ENCODE results near the gene PAXX. TPM values are rescaled to one million over a fixed set of nuclear protein-coding genes. Genes with fewer than 3 reads are reported as not detected.

Gene PAXX
- total RNA-seq, 1 experiment from 2014 or later: 44.1 TPM

DNA sequence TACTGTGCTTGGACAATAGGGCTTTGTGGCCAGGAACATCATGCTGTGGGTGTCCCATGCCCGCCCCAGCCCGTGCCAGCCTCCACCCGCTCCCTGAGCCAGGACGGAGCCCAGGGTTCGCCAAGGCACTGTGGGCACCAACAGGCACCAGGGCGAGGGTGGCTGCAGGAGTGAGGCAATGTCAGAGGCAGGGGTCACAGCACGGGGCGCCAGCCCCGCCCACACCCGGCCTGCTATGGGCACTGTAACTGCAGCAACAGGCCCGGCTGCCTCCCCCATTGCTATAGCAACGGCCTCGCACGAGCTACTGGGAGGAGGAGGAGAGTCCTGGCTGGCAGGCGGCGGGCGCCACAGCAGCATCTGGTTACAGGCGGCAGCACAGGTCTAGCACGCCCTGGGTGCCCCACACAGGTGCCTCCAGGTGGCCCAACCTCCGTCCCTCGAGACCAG lies 33.3 kb downstream of the PAXX start:
- peaks cover 2% of the 10 kb centered on the region; the same call in 1 of the 2 replicates for H3K4me1 Mint-ChIP-seq
- ChIA-PET POLR2A (interaction anchor here (0.6 kb wide), 2 partner anchors 80 to 111 kb away, joined by 3 read pairs; partner anchors contain the start of gene C8G), CTCF (interaction anchor here (1.0 to 3.8 kb wide), 8 partner anchors 10 to 78 kb away, joined by 3 to 38 read pairs (median 6); partner anchors contain the start of gene ENTPD2)
- no peaks in the 10 kb centered on the region for H3K9me3 Mint-ChIP-seq
- no peak overlapping the region for H3K4me3 Mint-ChIP-seq
- ATAC-seq (no peak), DNase-seq (ENCODE audit: low spot score) (no peak)
- H3K27ac Mint-ChIP-seq: no peak overlapping the region
- TF ChIP-seq SP1 (CRISPR knock-in tag; conservative IDR thresholded peaks at IDR 0.05): no peak
- no peak for TF ChIP-seq ZNF263 (CRISPR knock-in tag; IDR thresholded peaks at IDR 0.05; ENCODE audit: low read depth)
- no peak for TF ChIP-seq FOXK1 (CRISPR knock-in tag; IDR thresholded peaks at IDR 0.05)
- no peak for TF ChIP-seq ELF4 (CRISPR knock-in tag; IDR thresholded peaks at IDR 0.05; ENCODE audit: low read depth)
- no peak for TF ChIP-seq KAT7 (CRISPR knock-in tag; IDR thresholded peaks at IDR 0.05; ENCODE audit: borderline replicate concordance)
- no peak for TF ChIP-seq NR2C2 (CRISPR knock-in tag; IDR thresholded peaks at IDR 0.05)
- peaks cover 17% of the 10 kb centered on the region for H3K27me3 Mint-ChIP-seq (ENCODE audit: low read depth)
- no peaks in the 10 kb centered on the region for H3K36me3 Mint-ChIP-seq

DNA sequence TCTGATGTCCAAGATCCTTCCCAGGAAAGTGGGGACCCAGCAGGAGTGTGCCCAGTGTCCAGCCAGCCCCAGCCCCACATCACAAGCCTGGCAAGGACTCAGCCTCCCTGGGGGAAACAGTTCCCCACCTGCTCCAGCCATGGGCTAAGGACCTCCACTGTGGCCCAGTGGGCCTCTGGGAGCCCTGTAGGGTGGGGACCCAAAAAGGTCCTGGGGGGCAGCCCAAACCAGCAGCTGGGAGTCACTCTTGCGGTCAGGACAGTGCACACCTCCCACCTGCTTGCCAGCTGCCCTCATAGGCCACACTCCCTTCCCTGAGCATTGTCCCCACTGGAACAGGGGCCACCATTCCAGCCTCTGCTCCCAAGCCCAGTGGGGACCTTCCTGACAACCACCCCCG lies 34.2 kb downstream of the PAXX start:
- ChIA-PET CTCF (interaction anchor here (1.4 to 3.8 kb wide), 8 partner anchors 9 to 60 kb away, joined by 3 to 38 read pairs (median 6); partner anchors contain the start of genes MAN1B1 and NPDC1), POLR2A (no interaction called here)
- no peak for TF ChIP-seq NR2C2 (CRISPR knock-in tag; IDR thresholded peaks at IDR 0.05)
- TF ChIP-seq, protein P1, sequence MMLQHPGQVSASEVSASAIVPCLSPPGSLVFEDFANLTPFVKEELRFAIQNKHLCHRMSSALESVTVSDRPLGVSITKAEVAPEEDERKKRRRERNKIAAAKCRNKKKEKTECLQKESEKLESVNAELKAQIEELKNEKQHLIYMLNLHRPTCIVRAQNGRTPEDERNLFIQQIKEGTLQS (CRISPR knock-in tag; conservative IDR thresholded peaks at IDR 0.05): no peak
- TF ChIP-seq NFE2L1 (CRISPR knock-in tag; IDR thresholded peaks at IDR 0.05): no peak
- TF ChIP-seq, protein P2, sequence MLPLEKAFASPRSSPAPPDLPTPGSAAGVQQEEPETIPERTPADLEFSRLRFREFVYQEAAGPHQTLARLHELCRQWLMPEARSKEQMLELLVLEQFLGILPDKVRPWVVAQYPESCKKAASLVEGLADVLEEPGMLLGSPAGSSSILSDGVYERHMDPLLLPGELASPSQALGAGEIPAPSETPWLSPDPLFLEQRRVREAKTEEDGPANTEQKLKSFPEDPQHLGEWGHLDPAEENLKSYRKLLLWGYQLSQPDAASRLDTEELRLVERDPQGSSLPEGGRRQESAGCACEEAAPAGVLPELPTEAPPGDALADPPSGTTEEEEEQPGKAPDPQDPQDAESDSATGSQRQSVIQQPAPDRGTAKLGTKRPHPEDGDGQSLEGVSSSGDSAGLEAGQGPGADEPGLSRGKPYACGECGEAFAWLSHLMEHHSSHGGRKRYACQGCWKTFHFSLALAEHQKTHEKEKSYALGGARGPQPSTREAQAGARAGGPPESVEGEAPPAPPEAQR (CRISPR knock-in tag; IDR thresholded peaks at IDR 0.05): no peak
- TF ChIP-seq ETV6 (CRISPR knock-in tag; IDR thresholded peaks at IDR 0.05): no peak
- H3K4me1 Mint-ChIP-seq: peaks cover 2% of the 10 kb centered on the region; the same call in 1 of the 2 replicates
- no peaks in the 10 kb centered on the region for H3K36me3 Mint-ChIP-seq
- no peaks in the 10 kb centered on the region for H3K9me3 Mint-ChIP-seq
- DNase-seq (ENCODE audit: low spot score) (no peak), ATAC-seq (no peak)
- no peak overlapping the region for H3K27ac Mint-ChIP-seq
- H3K27me3 Mint-ChIP-seq (ENCODE audit: low read depth): peaks cover 17% of the 10 kb centered on the region
- H3K4me3 Mint-ChIP-seq: peak overlapping the region; percentile 8; the same call in 1 of the 2 replicates

DNA sequence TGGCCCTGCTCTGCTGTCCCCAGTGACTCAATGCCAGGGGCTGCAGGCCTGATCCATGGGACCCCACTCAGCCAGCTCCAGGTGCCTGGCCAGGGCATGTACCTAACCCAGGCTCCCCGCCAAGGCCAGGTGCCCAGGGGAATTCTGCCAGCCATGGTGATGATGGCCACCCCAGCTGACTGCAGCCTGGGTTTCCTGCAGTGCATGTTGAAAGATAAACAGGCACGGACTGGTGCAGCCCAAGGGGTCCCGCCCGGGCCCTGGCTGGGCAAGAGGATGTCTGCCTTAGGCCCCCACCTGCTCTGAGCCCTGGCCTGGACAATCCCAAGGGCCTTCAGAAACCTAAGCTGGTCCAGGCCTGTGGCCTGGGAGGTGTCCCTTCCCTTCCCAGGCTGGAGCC lies 34.6 kb downstream of the PAXX start:
- no peak for DNase-seq (ENCODE audit: low spot score)
- no peaks in the 10 kb centered on the region for H3K9me3 Mint-ChIP-seq
- ChIA-PET CTCF (interaction anchor here (0.6 to 3.8 kb wide), 10 partner anchors 8 to 210 kb away, joined by 3 to 38 read pairs (median 4); partner anchors contain the start of genes MAN1B1 and NPDC1), POLR2A (no interaction called here)
- H3K4me1 Mint-ChIP-seq: peaks cover 2% of the 10 kb centered on the region; the same call in 1 of the 2 replicates
- H3K27ac Mint-ChIP-seq: no peak overlapping the region
- no peaks in the 10 kb centered on the region for H3K36me3 Mint-ChIP-seq
- H3K27me3 Mint-ChIP-seq (ENCODE audit: low read depth): peaks cover 17% of the 10 kb centered on the region
- H3K4me3 Mint-ChIP-seq: peak overlapping the region; percentile 69
- ATAC-seq: no peak
- TF ChIP-seq TP53 (CRISPR knock-in tag; IDR thresholded peaks at IDR 0.05) (no peak), MXD4 (CRISPR knock-in tag; IDR thresholded peaks at IDR 0.05; ENCODE audit: borderline replicate concordance) (no peak), FOXP1 (CRISPR knock-in tag; IDR thresholded peaks at IDR 0.05; ENCODE audit: borderline replicate concordance) (no peak), CREB1 (CRISPR knock-in tag; IDR thresholded peaks at IDR 0.05) (no peak), TEAD4 (CRISPR knock-in tag; IDR thresholded peaks at IDR 0.05) (no peak), OVOL2 (CRISPR knock-in tag; IDR thresholded peaks at IDR 0.05; ENCODE audit: borderline replicate concordance) (no peak)
- TF ChIP-seq, protein P3, sequence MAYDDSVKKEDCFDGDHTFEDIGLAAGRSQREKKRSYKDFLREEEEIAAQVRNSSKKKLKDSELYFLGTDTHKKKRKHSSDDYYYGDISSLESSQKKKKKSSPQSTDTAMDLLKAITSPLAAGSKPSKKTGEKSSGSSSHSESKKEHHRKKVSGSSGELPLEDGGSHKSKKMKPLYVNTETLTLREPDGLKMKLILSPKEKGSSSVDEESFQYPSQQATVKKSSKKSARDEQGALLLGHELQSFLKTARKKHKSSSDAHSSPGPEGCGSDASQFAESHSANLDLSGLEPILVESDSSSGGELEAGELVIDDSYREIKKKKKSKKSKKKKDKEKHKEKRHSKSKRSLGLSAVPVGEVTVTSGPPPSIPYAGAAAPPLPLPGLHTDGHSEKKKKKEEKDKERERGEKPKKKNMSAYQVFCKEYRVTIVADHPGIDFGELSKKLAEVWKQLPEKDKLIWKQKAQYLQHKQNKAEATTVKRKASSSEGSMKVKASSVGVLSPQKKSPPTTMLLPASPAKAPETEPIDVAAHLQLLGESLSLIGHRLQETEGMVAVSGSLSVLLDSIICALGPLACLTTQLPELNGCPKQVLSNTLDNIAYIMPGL (CRISPR knock-in tag; IDR thresholded peaks at IDR 0.05): no peak
- TF ChIP-seq, protein P4, sequence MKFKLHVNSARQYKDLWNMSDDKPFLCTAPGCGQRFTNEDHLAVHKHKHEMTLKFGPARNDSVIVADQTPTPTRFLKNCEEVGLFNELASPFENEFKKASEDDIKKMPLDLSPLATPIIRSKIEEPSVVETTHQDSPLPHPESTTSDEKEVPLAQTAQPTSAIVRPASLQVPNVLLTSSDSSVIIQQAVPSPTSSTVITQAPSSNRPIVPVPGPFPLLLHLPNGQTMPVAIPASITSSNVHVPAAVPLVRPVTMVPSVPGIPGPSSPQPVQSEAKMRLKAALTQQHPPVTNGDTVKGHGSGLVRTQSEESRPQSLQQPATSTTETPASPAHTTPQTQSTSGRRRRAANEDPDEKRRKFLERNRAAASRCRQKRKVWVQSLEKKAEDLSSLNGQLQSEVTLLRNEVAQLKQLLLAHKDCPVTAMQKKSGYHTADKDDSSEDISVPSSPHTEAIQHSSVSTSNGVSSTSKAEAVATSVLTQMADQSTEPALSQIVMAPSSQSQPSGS (CRISPR knock-in tag; IDR thresholded peaks at IDR 0.05; ENCODE audit: borderline replicate concordance, low read depth): no peak
- TF ChIP-seq, protein P5, sequence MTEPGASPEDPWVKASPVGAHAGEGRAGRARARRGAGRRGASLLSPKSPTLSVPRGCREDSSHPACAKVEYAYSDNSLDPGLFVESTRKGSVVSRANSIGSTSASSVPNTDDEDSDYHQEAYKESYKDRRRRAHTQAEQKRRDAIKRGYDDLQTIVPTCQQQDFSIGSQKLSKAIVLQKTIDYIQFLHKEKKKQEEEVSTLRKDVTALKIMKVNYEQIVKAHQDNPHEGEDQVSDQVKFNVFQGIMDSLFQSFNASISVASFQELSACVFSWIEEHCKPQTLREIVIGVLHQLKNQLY (CRISPR knock-in tag; IDR thresholded peaks at IDR 0.05): no peak
- TF ChIP-seq, protein P6, sequence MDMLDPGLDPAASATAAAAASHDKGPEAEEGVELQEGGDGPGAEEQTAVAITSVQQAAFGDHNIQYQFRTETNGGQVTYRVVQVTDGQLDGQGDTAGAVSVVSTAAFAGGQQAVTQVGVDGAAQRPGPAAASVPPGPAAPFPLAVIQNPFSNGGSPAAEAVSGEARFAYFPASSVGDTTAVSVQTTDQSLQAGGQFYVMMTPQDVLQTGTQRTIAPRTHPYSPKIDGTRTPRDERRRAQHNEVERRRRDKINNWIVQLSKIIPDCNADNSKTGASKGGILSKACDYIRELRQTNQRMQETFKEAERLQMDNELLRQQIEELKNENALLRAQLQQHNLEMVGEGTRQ (CRISPR knock-in tag; IDR thresholded peaks at IDR 0.05): no peak
- TF ChIP-seq, protein P7, sequence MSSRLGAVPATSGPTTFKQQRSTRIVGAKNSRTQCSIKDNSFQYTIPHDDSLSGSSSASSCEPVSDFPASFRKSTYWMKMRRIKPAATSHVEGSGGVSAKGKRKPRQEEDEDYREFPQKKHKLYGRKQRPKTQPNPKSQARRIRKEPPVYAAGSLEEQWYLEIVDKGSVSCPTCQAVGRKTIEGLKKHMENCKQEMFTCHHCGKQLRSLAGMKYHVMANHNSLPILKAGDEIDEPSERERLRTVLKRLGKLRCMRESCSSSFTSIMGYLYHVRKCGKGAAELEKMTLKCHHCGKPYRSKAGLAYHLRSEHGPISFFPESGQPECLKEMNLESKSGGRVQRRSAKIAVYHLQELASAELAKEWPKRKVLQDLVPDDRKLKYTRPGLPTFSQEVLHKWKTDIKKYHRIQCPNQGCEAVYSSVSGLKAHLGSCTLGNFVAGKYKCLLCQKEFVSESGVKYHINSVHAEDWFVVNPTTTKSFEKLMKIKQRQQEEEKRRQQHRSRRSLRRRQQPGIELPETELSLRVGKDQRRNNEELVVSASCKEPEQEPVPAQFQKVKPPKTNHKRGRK (CRISPR knock-in tag; IDR thresholded peaks at IDR 0.05; ENCODE audit: borderline replicate concordance): no peak
- TF ChIP-seq, protein P8, sequence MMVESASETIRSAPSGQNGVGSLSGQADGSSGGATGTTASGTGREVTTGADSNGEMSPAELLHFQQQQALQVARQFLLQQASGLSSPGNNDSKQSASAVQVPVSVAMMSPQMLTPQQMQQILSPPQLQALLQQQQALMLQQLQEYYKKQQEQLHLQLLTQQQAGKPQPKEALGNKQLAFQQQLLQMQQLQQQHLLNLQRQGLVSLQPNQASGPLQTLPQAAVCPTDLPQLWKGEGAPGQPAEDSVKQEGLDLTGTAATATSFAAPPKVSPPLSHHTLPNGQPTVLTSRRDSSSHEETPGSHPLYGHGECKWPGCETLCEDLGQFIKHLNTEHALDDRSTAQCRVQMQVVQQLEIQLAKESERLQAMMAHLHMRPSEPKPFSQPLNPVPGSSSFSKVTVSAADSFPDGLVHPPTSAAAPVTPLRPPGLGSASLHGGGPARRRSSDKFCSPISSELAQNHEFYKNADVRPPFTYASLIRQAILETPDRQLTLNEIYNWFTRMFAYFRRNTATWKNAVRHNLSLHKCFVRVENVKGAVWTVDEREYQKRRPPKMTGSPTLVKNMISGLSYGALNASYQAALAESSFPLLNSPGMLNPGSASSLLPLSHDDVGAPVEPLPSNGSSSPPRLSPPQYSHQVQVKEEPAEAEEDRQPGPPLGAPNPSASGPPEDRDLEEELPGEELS (CRISPR knock-in tag; IDR thresholded peaks at IDR 0.05): no peak

All from WTC11 (cell line).